Bone marrow (tissue), 2 donors: ENCODE data around the gene PLPPR3.
A peak's percentile ranks its signal among the peaks of the same experiment; 100 is the strongest.

ENCODE experiments used
- DNase-seq, 2 donors: peaks; one replicate each; lab custom pipeline; 2025; lab: John Stamatoyannopoulos, UW

PLPPR3 gene

DNA sequence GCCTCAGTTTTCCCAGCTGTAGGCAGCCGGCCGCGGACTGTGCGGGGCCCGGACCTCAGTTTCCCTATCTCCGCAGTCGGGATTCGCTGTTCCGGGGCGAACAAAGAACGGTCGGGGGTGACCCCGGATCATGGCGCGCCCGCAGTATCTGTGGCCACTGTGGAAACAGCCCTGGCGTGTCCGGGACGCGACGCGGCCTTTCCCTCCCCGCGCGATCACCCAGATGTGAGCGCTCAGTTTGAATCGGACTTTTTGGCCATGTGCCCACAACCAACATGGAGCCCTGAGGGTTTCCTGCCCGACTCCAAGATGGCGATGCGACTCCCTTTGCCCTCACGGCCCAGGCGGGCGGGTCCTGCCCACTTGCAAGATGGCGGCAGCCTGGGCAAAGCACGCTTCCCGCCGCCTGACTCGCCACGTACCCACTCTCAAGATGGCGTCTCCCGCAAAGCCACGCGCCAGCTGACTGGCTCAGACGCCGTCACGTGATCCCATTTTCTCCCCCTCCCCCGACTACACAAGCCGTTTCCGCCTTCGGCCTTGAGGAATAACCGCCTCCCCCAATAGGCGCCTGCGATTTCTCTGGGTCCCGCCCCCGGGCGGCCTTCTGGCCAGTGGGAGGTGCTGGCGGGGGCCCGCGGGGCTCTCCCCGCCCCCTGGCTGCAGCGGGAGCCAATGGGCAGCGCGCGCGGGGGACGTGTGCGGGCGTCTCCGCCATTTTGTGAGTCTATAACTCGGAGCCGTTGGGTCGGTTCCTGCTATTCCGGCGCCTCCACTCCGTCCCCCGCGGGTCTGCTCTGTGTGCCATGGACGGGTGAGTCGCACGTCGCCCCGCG lies 24.8 kb downstream of the PLPPR3 start, which contains the start of gene PTBP1:
TSS of gene PTBP1 (plus strand) at position 761 of the 836 bp plus-strand sequence. CDS start at position 807, 46 bp downstream.
- DNase-seq: peak; percentile 99 to 100

DNA sequence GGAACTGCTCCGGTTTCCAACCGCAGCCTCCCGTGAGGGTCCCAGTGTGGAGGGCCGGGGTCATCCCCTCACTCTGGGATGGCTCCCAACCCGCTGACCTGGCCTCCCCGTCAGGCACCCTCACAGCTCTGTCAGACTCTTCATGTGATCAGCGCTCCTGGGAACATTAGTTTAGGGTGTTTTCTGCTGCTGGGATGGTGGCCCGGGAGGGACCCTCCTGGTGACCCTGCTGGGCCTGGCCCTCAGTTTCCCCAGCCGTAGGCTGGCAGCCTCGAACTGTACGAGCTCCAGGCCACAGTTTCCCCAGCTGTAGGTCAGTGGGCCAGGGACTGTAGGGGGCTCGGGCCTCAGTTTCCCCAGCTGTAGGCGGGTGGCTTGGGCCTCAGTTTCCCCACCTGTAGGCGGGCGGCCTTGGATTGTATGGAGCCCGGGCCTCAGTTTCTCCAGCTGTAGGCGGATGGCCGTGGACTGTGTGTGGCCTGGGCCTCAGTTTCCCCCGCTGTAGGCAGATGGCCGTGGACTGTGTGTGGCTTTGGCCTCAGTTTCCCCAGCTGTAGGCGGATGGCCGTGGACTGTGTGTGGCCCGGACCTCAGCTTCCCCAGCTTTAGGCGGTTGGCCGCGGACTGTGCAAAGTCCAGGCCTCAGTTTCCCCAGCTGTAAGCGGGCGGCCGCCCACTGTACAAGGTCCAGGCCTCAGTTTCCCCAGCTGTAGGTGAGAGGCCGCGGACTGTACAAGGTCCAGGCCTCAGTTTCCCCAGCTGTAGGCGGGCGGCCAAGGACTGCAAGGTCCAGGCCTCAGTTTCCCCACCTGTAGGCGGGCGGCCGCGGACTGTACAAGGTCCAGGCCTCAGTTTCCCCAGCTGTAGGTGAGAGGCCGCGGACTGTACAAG lies 25.8 kb downstream of the PLPPR3 start:
- DNase-seq: no peak

DNA sequence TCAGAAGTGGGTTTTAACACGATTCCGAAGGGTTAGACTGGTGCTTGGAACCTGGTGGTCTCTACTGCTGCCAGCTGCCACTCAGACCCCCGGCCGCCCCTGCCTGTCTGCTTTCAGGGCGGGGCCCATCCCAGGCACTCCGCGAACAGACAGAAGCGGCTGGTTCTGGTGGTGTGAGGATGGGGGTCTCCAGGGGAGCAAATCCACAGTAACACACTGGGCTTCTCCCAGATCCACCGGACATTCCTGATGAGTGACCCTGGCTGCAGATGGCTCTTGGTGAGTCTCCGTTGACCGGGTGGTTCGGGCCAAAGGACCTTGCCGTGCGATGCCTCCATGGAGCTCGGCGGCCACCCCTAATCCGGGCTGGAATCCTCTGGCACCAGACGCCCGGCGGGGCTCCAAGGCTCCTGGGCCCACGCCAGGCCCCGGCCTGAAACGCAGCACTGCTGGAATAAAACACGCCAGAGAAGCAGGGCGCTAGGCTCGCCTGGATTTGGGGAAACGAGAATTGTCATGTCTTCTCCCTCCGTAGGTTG lies 26.6 kb downstream of the PLPPR3 start:
- DNase-seq: no peak

DNA sequence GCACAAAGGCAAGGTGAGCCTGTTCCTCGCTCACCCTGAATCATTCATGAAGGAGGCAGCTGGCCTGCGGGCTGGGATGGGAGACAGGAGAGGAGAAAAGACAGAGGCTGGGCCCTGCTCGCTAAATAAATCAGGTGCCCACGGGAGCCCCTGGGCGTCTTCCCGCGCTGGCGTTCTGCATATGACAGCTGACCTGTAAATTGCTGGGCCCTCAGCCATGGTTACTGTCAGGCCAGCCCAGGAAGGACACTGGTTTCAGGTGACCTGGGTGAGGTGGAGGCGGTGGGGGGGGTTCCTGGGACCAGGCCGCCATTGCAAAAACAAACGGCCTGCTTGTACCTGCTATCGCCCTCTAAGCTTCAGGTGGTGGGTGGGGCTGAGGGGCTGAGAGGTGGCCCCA lies 27.9 kb downstream of the PLPPR3 start:
- no peak for DNase-seq

DNA sequence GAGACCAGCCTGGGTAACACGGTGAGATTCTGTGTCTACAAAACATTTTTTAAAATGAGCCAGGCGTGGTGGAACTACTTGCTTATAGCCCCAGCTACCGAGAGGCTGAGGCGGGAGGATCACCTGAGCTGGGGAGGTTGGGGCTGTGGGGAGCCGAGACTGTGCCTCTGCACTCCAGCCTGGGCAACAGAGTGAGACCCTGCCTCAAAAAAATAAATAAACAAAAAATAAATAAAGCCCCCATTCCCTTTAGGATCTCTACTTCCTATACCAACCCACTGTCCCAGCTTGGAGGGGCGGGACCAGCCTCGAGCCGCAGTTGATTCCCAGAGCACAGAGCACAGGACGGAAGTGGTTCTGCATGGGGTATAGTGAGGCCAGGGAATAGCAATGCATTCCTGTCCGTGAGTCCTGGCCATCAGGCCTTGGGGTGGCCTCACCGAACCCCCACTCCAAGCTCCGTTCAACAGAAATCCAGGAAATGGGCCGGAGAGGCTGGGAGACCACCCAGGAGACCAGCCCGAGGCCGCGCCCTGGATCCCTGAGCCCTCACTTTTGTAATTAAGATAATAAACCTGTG lies 29.4 kb downstream of the PLPPR3 start:
- DNase-seq: no peak

DNA sequence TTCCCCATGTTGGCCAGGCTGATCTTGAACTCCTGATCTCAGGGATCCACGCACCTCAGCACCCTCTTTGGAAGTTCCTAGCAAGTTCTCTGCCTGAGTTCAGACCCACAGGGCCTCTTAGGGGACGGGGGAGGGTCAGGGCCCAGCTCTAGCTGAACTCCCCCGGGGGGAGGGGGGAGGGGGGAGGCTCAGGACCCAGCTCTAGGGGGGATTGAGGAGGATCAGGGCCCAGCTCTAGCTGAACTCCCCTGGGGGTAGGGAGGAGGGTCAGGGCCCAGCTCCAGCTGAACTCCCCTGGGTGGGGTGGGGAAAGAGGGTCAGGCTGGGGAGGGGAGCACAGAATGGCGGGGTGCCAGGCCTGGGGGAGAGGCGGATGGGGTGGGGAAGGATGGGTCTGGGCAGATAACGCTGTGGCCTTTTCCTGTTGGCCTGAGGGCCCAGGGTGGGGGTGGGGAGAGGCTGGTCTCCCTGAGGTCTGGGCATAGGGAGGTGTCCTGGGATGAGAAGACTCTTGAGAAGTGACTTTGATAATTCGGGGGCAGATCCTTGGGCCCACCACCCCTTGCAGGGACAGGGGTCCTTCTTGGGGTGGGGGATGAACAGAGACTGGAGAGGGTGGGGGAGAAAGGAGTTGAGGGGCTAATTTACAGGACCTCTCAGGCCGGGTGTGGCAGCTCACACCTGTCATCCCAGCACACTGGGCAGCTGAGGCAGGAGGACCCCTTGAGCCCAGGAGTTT lies 30.0 kb downstream of the PLPPR3 start:
- no peak for DNase-seq

DNA sequence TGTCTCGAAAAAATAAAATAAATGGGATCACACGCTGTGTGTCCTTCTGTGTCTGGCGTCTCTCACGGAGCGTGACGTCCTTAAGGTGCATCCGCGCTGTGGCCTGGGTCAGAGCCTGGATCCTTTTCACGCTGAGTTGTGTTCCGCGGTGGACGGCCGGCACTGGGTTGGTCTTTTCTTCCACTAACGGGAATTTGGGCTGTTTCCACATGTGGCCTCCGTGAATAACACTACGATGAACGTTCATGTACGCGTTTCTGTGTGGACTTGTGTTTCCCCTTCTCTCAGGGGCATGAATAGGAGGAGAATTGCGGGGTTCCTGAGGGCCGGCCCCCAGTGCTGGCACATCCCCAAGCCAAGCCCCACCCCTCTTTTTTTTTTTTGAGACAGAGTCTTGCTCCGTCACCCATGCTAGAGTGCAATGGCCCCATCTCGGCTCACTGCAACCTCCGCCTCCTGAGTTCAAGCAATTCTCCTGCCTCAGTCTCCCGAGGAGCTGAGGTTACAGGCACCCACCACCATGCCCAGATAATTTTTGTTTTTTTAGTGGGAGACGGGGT lies 30.7 kb downstream of the PLPPR3 start:
- DNase-seq: no peak

DNA sequence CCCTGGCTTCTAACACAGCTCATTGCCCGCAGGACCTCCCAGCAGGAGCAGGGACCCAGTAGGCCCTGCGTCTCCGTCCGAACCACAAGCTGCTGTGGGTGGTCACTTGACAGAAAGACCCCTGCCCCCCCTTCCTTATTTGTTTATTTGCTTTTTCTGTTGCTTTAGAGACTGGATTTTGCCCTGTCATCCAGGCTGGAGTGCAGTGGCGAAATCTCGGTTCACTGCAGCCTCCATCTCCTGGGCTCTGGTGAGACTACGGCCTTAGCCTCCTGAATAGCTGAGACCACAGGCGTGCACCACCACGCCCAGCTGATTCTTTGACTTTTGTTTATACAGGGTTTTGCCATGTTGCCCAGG lies 32.1 kb downstream of the PLPPR3 start:
- DNase-seq: no peak

DNA sequence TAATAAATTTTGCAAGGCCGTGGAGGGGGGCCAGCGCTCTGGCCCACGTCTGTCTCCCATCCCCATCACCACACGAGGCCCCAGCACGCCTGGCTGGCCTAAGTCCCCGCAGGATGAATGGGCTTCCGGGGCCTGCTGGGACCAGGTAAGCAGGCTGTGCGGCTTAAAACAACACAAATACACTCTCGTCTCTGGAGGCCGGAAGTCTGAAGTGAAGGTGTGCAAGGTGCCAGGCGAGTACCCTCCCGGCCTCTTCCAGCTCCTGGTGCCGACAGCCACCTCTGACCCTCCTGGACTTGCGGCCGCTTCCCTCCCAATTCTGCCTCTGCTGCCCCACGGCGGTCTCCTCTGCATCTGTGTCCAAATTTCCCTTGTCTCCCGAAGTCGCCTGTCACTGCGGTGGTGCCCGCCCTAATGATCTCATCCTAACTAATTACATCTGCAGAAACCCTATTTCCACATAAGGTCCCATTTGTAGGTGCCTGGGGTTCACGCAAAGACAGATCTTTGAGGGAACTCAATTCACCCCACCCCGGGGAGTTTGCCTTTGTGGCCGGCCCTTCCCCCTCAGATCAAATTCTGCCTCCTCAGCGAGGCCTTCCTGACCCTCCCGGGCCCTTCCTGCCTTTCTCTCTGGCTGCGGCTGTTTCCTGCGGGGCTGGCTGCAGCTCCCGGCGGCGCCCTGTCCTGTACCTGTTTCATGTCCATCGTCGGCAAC lies 32.6 kb downstream of the PLPPR3 start:
- peak; percentile 13 for DNase-seq

DNA sequence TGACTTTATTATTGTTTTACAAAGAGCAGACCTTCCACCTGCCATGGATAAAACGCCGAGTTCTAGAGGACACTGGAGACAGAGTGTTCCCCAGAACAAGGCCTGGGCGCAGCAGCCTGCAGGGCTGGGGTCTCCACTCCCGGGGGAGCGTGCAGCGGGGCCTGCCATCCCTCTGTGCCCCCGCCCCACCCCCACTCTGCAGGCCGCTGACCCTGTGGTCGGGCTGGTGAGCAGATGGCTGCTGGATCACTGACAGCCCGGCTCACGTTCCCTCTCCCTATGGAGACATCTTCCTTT lies 33.1 kb downstream of the PLPPR3 start:
- DNase-seq: no peak

DNA sequence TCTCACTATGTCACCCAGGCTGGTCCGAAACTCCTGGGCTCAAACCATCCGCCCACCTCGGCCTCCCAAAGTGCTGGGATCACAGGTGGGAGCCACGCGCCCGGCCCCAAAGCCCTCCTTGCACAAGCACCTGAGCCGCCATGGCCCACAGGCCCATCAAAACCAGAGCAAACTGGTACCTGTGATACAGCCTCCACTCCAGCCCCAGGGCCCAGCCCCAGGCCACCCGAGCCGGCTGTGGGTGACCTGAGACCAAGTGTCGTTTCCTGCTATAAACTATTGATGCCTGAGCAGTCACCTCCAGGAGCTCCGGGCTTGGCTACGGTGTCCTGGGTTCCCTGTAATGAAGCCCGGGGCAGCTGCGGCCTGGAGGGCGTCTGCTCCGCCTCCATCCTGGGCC lies 34.2 kb downstream of the PLPPR3 start:
- no peak for DNase-seq

DNA sequence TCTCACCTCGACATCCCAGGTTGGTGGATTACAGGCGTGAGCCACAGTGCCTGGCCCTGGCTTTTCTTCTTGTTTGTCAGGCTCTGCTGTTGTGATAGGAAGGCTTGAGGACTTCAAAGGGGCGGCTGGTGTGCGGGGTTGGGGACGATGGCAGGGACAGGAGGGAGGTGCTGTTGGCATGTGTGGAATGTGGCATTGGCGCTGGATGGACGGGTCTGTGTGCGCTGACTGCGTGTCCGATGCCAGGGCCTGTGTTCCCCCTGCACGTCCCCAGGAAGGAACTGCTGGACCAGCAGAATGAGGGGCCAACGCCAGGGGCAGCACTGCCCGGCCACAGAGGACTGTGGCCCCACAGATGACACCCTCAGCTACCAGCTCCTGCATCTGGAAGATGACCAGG lies 37.2 kb downstream of the PLPPR3 start:
- DNase-seq: no peak

DNA sequence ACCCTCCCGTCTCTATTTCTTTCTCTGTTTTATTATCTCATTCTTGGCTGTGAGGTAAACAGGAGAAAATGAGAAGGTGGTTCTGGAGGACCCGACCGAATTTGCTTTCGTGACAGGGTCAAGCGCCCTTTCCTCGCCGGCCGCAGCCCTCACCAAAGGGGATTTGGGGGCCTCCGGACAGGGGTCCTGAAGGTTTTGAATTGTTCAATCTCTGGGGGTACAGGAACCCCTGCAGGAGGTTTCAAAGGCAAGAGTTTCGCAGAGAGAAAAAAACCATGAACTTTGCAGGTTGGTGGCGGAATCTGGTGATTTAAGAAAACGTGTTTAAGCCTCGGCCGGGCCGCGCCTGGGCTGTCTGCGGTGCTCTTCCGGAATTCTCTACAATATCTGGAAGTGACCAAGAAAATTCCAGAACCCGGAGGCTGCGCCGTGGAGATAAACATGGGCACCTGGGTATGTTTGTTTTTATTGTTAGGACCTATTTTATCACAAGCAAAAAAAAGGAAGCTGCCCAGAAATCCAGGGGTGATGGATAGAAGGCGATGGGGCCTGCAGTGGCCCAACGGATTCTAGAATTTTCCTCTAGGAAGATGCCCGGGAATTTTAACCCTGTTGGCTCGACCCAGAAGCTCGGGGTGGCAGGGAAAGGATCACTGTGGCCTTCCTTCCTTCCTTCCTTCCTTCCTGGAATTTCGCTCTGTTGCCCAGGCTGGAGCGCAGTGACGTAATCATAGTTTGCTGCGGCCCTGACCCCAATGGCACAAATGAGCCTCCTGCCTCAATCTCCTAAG lies 38.7 kb downstream of the PLPPR3 start:
- DNase-seq: no peak

DNA sequence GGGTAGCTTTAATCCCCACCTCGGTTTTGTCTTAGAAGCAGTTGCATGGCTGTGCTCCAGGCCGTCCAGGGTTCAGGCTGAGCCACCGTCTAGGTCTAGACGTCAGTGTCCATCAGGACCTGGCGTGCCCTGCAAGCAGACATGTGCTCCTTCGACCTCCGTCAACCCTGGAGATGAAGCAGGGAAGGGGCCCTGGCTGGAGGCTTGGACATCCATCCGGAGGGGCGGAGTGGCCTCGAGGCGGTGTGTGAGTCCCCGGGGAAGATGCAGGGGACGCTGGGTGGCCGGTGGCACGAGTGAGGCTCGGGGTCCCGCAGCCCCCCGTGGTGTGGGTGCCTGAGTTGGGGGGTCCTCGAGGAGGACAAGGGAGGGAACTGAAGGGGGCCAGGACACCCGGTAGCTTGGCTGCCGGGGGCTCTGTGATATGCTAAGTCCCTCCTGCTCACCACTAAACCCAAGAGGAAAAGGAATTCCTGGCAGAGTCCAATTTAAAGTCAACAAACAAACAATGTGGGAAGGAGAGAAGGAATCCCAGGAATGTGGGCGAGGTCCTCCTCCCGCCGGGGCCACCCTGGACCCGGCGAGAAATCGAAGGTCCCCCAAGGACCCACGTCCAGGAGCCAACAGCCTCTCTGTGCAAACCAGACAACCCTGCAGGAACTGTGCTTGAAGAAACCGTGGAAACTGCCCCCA lies 39.4 kb downstream of the PLPPR3 start:
- DNase-seq: no peak

DNA sequence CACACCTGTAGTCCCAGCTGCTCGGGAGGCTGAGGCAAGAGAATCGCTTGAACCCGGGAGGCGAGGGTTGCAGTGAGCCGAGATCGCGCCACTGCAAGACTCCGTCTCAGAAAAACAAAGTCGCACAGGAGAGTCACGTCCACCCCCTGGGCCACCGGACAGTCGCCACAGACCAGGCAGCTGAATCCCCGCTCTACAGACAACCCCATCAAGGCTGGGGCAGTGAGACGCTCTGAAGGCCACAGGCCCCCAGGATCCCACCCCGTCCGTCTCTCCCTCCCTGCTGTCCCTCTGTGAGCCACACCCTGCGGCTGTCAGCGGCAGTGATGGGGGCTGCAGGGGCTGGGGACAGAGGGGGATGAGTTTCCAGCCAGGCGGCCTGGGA lies 40.0 kb downstream of the PLPPR3 start:
- DNase-seq: no peak

DNA sequence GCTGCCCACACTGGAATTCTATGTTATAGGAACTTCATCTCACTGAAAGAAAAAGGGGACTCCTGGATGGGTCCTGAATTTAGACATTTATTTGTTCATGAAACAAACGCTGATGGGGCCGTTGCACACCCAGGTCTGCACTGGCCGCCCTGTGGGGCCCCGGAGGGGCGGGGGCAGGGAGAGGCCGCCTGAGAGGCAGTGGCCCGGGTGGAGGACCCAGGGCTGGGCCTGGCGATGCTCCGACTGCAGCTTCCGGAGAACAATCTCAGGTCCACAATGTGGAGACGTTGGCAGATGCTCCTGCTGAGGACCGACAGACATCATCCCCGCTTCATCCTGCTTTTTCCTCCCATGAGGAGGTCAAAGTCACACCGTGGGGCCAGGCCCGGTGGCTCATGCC lies 40.8 kb downstream of the PLPPR3 start:
- DNase-seq: no peak

DNA sequence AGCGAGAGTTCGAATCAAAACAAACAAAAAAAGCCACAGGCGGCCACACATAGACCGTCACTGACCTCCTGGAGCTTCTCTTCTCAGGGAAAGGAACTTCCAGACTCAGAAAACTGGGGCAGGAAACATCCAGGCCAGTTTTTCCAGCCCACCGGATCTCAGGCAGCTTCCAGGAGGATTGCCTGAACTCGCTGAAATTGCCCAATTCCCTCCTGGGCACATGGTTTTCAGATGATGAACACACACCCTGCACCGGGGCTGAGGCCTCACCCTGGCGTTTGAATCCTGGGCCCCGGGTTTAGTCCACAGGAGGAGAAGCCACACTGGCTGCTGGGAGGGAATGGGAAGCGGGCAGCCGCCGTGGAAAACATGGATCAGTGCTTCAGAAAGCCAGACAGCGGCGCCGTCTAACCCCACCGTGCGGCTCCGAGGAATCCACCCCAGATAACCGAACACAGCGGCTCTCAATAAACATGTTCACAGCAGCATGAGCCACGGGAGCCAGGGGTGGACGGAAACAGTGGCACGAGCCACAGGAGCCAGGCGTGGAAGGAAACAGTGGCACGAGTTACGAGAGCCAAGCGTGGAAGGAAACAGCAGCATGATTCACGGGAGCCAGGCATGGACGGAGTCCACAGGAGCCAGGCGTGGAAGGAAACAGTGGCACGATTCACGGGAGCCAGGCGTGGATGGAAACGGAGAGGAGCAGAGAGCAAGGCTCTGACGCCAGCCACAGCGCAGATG lies 42.7 kb downstream of the PLPPR3 start:
- no peak for DNase-seq

DNA sequence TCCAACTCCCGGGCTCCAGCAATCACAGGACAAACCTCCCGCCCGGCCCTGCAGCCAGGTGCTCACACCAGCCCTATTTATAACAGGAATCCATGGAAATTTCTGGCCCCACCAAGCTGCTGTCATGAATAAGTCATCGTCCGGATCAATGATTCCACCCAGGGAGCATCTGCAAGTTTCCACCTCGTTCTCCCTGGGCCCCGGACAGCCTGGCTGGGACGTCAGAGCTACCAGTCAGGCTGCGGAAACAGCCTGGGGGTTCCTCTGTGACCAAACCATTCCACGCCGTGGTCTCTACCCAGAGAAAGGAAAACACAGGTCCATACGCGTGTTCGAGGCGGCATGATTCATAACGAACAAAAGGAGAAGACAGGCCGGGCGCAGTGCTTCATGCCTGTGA lies 45.2 kb downstream of the PLPPR3 start:
- no peak for DNase-seq
